ENCODE measurements around the gene ARHGEF26.

- TF ChIP-seq EP300 (IDR thresholded peaks at IDR 0.05) (no peak), POLR2AphosphoS5 (IDR thresholded peaks at IDR 0.05) (no peak), CTCF (IDR thresholded peaks at IDR 0.05) (no peak)
Observed at GRCh38 chr3:154089421-154090420, 31.5 kb upstream of the ARHGEF26 start.

All from sigmoid colon (tissue), 4 donors.